Right lobe of liver (tissue), 4 donors: ENCODE data around the gene PTPA.

Experiments
- POLR2A ChIP-seq: fragments of 450-650 bp; IDR thresholded peaks from one replicate; pipeline ENCODE4 v1.6.1; 2017; ENCODE audit warnings: antibody characterized with exemption, mild to moderate bottlenecking
- TF ChIP-seq, protein P1 (sequence below), 4 donors: fragments of 200-600 bp in 3 of 4; fragments of 450-650 bp in 1 of 4; IDR thresholded peaks; one replicate each; pipeline versions ENCODE4 v1.5.1 to v1.8.0; 2016 to 2022; ENCODE audit warnings: antibody characterized with exemption in 4 of 4, mild to moderate bottlenecking in 2 of 4
- donor health status: DM: no; HTN: no; CAD: no.
- donor health status: DM: no; HTN: no; CAD: no.
- donor health status: DM: no; HTN: yes; CAD: no.

DNA sequence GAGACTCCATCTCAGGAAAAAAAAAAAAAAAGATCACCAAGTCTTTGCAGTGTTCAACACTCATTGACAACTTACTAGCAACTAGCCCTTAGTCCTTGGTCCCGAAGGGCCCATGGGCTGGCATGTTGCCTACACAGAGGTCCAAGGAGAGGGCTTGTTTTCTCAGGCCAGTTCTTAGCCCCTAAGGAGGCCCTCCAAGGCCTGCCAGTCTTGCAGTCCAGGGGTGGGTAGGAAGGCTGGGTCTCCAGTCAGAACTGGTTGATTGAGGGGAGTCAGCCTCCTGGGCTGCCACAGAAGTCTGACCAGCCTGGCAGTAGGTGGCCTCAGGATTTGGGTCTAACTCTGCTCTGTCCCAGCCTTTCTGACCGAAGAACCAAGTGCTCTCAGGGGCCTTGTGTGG, 34.1 kb downstream of the PTPA start:
- TF ChIP-seq, protein P1, sequence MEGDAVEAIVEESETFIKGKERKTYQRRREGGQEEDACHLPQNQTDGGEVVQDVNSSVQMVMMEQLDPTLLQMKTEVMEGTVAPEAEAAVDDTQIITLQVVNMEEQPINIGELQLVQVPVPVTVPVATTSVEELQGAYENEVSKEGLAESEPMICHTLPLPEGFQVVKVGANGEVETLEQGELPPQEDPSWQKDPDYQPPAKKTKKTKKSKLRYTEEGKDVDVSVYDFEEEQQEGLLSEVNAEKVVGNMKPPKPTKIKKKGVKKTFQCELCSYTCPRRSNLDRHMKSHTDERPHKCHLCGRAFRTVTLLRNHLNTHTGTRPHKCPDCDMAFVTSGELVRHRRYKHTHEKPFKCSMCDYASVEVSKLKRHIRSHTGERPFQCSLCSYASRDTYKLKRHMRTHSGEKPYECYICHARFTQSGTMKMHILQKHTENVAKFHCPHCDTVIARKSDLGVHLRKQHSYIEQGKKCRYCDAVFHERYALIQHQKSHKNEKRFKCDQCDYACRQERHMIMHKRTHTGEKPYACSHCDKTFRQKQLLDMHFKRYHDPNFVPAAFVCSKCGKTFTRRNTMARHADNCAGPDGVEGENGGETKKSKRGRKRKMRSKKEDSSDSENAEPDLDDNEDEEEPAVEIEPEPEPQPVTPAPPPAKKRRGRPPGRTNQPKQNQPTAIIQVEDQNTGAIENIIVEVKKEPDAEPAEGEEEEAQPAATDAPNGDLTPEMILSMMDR (IDR thresholded peaks at IDR 0.05) = no peak
- no peak for TF ChIP-seq POLR2A
